IPS-11a (cell line): ENCODE results near the gene NPDC1.
A peak's percentile ranks its signal among the peaks of the same experiment; 100 is the strongest.

Source experiments
- H3K4me3 ChIP-seq: one replicate; pipeline ENCODE4 v1.5.1; 2013; ENCODE audit warnings: low read depth, low read length, control low read depth

The NPDC1 gene

GRCh38 chr9:137046088-137046787, at the start of gene NPDC1:
NPDC1 (minus strand) TSS chr9:137046177; CDS start chr9:137045989, 188 bp downstream.
- H3K4me3 ChIP-seq = peak within 1 kb of the TSS; percentile 48

GRCh38 chr9:137089232-137089947, 43.4 kb upstream of the NPDC1 start:
- no peak overlapping the region for H3K4me3 ChIP-seq

GRCh38 chr9:137088121-137088520, 42.1 kb upstream of the NPDC1 start:
- H3K4me3 ChIP-seq = no peak overlapping the region

GRCh38 chr9:137087409-137087925, 41.5 kb upstream of the NPDC1 start:
- H3K4me3 ChIP-seq = peak overlapping the region; percentile 60

- peak within 1 kb of the TSS; percentile 60 for H3K4me3 ChIP-seq
These were observed 40.8 kb upstream of the NPDC1 start, which contains the start of gene MAN1B1 for GRCh38 chr9:137086531-137087408. MAN1B1 (plus strand) TSS chr9:137086985; CDS start chr9:137087000, 15 bp downstream.

GRCh38 chr9:137085920-137086530, 40.0 kb upstream of the NPDC1 start:
- H3K4me3 ChIP-seq = peak overlapping the region; percentile 60

- no peak overlapping the region for H3K4me3 ChIP-seq
These were observed 38.5 kb upstream of the NPDC1 start for GRCh38 chr9:137084526-137084925.

GRCh38 chr9:137083394-137084004, 37.5 kb upstream of the NPDC1 start:
- no peak overlapping the region for H3K4me3 ChIP-seq

- no peak overlapping the region for H3K4me3 ChIP-seq
These were observed 36.9 kb upstream of the NPDC1 start for GRCh38 chr9:137082925-137083290.

GRCh38 chr9:137082222-137082924, 36.4 kb upstream of the NPDC1 start:
- no peak overlapping the region for H3K4me3 ChIP-seq

GRCh38 chr9:137080260-137081122, 34.5 kb upstream of the NPDC1 start:
- no peak overlapping the region for H3K4me3 ChIP-seq

- no peak overlapping the region for H3K4me3 ChIP-seq
These were observed 33.4 kb upstream of the NPDC1 start for GRCh38 chr9:137079401-137079787.

- H3K4me3 ChIP-seq = no peak overlapping the region
These were observed 32.9 kb upstream of the NPDC1 start for GRCh38 chr9:137078701-137079400.

- H3K4me3 ChIP-seq = peak overlapping the region; percentile 42
These were observed 32.0 kb upstream of the NPDC1 start for GRCh38 chr9:137077758-137078693.

GRCh38 chr9:137077010-137077747, 31.2 kb upstream of the NPDC1 start, which contains the start of gene UAP1L1:
UAP1L1 (plus strand) TSS chr9:137077517; CDS start chr9:137077533, 16 bp downstream.
- H3K4me3 ChIP-seq = peak within 1 kb of the TSS; percentile 42

- peak overlapping the region; percentile 18 for H3K4me3 ChIP-seq
These were observed 30.6 kb upstream of the NPDC1 start for GRCh38 chr9:137076636-137077009.
